Thoracic aorta (tissue), 2 donors: ENCODE measurements around the gene SP5. TPM values are rescaled to one million over a fixed set of nuclear protein-coding genes. Genes with fewer than 3 reads are reported as not detected.

ENCODE experiments used
- ATAC-seq: fragments of 150-250 bp; one replicate; pipeline ENCODE4 v1.8.0; 2017; ENCODE audit warnings: low read depth; ENCODE audit not compliant: insufficient number of reproducible peaks, low FRiP score
- DNase-seq: peaks from one replicate; pipeline ENCODE4 v3.0.0-alpha.2; 2020; ENCODE audit warnings: low spot score
- H3K27ac ChIP-seq, 2 donors: fragments of 200-600 bp; sonication (generic); 1 replicate in 1 of 2; 2 replicates in 1 of 2; pipeline ENCODE4 v1.5.1; 2016; ENCODE audit warnings: mild to moderate bottlenecking in 2 of 2, moderate library complexity in 2 of 2
- H3K27me3 ChIP-seq: fragments of 200-600 bp; sonication (generic); replicated peaks from 2 replicates; pipeline ENCODE4 v1.6.0; 2016; ENCODE audit warnings: mild to moderate bottlenecking; ENCODE audit not compliant: insufficient read depth
- H3K36me3 ChIP-seq: fragments of 200-600 bp; sonication (generic); one replicate; pipeline ENCODE4 v1.5.1; 2016
- H3K4me1 ChIP-seq, 2 donors: fragments of 200-600 bp; sonication (generic); 1 replicate in 1 of 2; 2 replicates in 1 of 2; pipeline versions ENCODE4 v1.5.1 to v1.6.0; 2016; ENCODE audit warnings: low read depth in 2 of 2, mild to moderate bottlenecking in 1 of 2; ENCODE audit not compliant: control insufficient read depth in 1 of 2
- H3K4me3 ChIP-seq: fragments of 200-600 bp; sonication (generic); 2 replicates; pipeline ENCODE4 v1.5.1; 2016; ENCODE audit warnings: mild to moderate bottlenecking
- H3K9me3 ChIP-seq: fragments of 200-600 bp; sonication (generic); 2 replicates; pipeline ENCODE4 v1.5.1; 2016
- total RNA-seq, 2 donors: library from RNA; depleted of rRNA; stranded (reverse); fragments of >200 nt; gene quantifications; one replicate each; pipeline versions ENCODE4 v1.1.0 to v1.2.3, GENCODE V29; 2016
- TF ChIP-seq, protein P1 (sequence below): fragments of 200-600 bp; sonication (generic); IDR thresholded peaks from one replicate; pipeline ENCODE4 v1.5.1; 2019; ENCODE audit warnings: antibody characterized with exemption

Gene SP5
- total RNA-seq, 2 donors from 2014 or later, result not detected

DNA sequence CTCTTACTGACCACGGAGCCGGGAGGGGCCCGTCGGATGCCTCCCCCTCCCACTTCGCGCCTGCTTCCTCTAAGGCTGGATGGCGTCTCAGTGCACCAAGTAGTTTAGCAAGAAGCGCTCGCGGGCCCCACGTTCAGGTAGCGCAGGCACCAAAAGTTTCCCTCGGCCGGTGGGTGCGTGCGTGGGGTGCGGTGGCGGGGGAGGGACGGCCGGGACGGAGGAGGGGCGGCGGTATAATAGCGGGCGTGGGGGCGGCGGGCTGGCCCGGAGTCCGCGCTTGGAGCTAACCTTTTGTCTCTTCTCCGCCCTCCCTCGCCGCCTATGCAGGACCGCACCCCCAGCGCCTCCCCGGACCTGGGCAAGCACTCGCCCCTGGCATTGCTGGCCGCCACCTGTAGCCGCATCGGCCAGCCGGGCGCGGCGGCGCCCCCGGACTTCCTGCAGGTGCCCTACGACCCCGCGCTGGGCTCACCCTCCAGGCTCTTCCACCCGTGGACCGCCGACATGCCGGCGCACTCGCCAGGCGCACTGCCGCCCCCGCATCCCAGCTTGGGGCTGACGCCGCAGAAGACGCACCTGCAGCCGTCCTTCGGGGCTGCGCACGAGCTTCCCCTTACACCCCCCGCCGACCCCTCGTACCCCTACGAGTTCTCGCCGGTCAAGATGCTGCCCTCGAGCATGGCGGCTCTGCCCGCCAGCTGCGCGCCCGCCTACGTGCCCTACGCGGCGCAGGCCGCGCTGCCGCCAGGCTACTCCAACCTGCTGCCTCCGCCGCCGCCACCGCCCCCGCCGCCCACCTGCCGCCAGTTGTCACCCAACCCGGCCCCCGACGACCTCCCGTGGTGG, 1.0 kb downstream of the SP5 start:
- DNase-seq (no peak), ATAC-seq (no peak)

DNA sequence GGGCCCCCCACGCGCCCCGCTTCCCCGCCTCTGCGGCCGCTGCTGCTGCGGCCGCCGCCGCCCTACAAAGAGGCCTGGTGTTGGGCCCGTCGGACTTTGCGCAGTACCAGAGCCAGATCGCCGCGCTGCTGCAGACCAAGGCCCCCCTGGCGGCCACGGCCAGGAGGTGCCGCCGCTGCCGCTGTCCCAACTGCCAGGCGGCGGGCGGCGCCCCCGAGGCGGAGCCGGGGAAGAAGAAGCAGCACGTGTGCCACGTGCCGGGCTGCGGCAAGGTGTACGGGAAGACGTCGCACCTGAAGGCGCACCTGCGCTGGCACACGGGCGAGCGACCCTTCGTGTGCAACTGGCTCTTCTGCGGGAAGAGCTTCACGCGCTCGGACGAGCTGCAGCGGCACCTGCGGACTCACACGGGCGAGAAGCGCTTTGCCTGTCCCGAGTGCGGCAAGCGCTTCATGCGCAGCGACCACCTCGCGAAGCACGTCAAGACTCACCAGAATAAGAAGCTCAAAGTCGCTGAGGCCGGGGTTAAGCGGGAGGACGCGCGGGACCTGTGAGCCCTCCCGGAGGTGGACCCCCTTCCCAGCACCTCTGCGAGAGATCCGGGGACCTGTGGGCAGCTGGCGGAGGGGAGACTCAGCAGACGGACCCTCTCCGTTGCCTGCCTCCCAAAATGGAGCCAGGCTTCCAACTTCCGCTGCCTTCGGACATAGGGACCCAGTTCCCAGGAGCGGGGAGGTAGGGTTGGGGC, 1.9 kb downstream of the SP5 start:
- DNase-seq, result no peak
- no peaks in the 10 kb centered on the region for H3K27me3 ChIP-seq
- no peak overlapping the region for H3K27ac ChIP-seq
- no peaks in the 10 kb centered on the region for H3K9me3 ChIP-seq
- TF ChIP-seq, protein P1, sequence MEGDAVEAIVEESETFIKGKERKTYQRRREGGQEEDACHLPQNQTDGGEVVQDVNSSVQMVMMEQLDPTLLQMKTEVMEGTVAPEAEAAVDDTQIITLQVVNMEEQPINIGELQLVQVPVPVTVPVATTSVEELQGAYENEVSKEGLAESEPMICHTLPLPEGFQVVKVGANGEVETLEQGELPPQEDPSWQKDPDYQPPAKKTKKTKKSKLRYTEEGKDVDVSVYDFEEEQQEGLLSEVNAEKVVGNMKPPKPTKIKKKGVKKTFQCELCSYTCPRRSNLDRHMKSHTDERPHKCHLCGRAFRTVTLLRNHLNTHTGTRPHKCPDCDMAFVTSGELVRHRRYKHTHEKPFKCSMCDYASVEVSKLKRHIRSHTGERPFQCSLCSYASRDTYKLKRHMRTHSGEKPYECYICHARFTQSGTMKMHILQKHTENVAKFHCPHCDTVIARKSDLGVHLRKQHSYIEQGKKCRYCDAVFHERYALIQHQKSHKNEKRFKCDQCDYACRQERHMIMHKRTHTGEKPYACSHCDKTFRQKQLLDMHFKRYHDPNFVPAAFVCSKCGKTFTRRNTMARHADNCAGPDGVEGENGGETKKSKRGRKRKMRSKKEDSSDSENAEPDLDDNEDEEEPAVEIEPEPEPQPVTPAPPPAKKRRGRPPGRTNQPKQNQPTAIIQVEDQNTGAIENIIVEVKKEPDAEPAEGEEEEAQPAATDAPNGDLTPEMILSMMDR, result peak; percentile 77
- H3K4me3 ChIP-seq, result peak overlapping the region; percentile 70
- no peak for ATAC-seq
- no peaks in the 10 kb centered on the region for H3K36me3 ChIP-seq
- H3K4me1 ChIP-seq, result peaks cover 25 to 33% of the 10 kb centered on the region in 2 donors

More for the DNA sequence above, 1.0 kb downstream of the SP5 start:
- no peaks in the 10 kb centered on the region for H3K36me3 ChIP-seq
- peak overlapping the region; percentile 70 for H3K4me3 ChIP-seq
- H3K4me1 ChIP-seq, result peaks cover 25 to 40% of the 10 kb centered on the region in 2 donors
- H3K27me3 ChIP-seq, result no peaks in the 10 kb centered on the region
- H3K9me3 ChIP-seq, result no peaks in the 10 kb centered on the region
- TF ChIP-seq, protein P1, result no peak
- H3K27ac ChIP-seq, result no peak overlapping the region

DNA sequence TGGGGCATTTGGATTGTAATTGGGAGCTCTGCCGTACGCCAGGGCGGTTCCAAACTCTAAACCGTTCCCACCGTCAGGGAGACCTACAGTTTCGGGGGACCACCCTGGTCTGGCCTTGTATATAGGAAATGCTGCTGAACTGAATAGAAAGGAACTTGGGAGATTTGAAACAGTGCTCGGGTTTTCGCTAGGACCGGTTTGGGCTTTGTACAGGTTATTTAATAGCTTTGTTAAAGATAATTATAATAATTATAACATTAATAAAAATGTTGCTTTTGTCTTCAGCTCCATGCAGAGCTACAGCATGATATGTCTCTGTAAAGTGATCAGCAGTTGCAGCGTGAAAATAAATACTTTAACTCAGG, 2.4 kb downstream of the SP5 start:
- no peaks in the 10 kb centered on the region for H3K27me3 ChIP-seq
- no peaks in the 10 kb centered on the region for H3K9me3 ChIP-seq
- ATAC-seq (no peak), DNase-seq (no peak)
- H3K27ac ChIP-seq, result no peak overlapping the region
- H3K4me3 ChIP-seq, result peak overlapping the region; percentile 70
- H3K4me1 ChIP-seq, result peaks cover 25 to 30% of the 10 kb centered on the region in 2 donors
- H3K36me3 ChIP-seq, result no peaks in the 10 kb centered on the region
- TF ChIP-seq, protein P1, result no peak

DNA sequence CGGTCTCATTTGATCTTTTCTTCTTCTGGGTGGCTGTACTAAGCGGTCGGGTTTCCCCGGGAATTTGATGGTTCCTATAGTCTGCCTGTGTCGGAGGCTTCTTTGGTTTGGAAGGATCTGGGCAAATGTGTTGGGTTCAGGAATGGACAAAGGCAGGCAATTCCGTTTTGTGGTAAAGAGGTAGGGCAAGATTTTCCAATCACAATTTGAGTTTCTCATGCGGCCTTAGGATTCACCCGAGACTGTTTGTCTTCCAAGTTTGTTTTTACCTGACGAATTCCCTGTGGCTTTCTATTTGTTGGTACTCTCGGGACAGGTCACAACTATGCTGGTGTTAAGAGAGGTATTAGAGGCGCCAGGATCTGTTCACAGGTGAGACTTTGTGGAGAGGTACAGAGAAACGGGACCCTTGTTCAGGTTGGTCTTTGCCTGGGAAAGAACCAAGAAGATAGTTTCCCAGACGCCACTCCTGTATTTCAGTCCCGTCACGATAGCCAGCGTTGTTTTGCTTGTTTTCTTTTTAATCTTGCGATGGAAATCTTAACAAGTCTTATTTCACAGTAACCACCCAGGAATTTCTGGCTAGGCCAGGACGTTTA, 3.0 kb downstream of the SP5 start:
- no peaks in the 10 kb centered on the region for H3K36me3 ChIP-seq
- TF ChIP-seq, protein P1, result no peak
- no peaks in the 10 kb centered on the region for H3K9me3 ChIP-seq
- no peak overlapping the region for H3K27ac ChIP-seq
- ATAC-seq (no peak), DNase-seq (no peak)
- H3K27me3 ChIP-seq, result no peaks in the 10 kb centered on the region
- no peak overlapping the region for H3K4me3 ChIP-seq
- H3K4me1 ChIP-seq, result peaks cover 25 to 30% of the 10 kb centered on the region in 2 donors

DNA sequence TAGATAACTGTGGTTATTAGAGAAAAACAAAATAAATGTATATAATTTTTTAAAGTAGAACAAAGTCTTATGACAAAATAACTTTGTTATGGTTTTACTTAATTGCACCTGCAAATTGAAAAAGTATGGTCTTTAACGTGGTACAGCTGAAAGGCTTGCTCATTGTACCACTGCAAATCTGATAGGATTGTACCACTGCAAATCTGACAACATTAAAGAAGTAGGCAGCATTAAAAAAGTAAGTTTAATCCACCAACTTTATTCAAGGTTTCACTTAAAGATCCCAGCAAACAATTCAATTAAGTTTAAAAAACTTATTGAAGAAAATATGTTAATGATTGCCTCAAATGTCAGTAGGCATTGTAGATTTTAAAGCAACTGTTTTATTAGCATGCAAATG, 4.7 kb downstream of the SP5 start:
- no peaks in the 10 kb centered on the region for H3K27me3 ChIP-seq
- H3K36me3 ChIP-seq, result no peaks in the 10 kb centered on the region
- DNase-seq (no peak), ATAC-seq (no peak)
- TF ChIP-seq, protein P1, result no peak
- H3K4me1 ChIP-seq, result peaks cover 19% of the 10 kb centered on the region in 2 donors
- no peaks in the 10 kb centered on the region for H3K9me3 ChIP-seq
- no peak overlapping the region for H3K4me3 ChIP-seq
- no peak overlapping the region for H3K27ac ChIP-seq
